ENCODE measurements around the gene MAMDC2.

DNA sequence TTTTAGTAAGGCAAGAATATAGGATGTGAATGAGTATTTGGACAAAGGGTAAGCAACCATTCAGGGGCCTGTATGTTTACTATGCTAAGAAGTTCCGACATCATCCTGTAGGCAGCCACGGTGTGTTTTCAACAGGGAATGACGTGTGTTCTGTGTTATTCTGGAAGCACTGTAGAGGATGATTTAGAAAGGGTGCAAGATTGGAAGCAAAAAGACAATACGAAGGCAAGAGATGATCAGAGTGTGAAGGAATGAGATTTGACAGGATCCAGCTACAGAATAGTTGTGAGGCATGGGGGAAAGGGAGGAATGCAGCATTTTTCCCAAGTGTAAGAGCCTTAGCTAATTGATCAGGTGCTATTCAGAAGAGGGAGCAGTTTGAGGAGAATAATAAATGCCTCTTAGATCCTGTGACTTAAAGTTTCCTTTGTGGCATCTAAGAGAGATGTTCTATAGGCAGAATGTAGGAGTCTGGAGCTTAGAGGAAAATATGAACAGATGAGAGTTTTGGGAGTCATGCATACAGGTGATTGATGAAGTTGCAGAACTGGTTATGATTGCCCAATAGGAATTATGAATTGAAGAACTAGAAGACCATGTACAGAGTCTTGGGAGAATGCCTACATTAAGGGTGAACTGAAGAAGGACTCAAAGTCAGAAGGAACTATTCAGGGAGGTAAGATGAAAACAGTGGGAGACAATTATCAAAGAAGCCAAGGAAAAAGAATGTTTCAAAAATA is 217.7 kb downstream of the MAMDC2 start:
- TF ChIP-seq, protein P1, sequence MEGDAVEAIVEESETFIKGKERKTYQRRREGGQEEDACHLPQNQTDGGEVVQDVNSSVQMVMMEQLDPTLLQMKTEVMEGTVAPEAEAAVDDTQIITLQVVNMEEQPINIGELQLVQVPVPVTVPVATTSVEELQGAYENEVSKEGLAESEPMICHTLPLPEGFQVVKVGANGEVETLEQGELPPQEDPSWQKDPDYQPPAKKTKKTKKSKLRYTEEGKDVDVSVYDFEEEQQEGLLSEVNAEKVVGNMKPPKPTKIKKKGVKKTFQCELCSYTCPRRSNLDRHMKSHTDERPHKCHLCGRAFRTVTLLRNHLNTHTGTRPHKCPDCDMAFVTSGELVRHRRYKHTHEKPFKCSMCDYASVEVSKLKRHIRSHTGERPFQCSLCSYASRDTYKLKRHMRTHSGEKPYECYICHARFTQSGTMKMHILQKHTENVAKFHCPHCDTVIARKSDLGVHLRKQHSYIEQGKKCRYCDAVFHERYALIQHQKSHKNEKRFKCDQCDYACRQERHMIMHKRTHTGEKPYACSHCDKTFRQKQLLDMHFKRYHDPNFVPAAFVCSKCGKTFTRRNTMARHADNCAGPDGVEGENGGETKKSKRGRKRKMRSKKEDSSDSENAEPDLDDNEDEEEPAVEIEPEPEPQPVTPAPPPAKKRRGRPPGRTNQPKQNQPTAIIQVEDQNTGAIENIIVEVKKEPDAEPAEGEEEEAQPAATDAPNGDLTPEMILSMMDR (IDR thresholded peaks at IDR 0.05), result peak in 1 of 6 experiments; percentile 6
- no peak for TF ChIP-seq POLR2A (IDR thresholded peaks at IDR 0.05)

Measured in Peyer's patch (tissue), 4 donors.